Lower lobe of right lung (tissue), 2 donors: ENCODE data around the gene ZSWIM4. TPM values are rescaled to one million over a fixed set of nuclear protein-coding genes. Genes with fewer than 3 reads are reported as not detected.

ENCODE experiments used
- ATAC-seq, 2 donors: fragments of 200-7000 bp; cut with Tn5 transposase; one replicate each; pipeline ENCODE4 v1.9.1; 2020 to 2022; ENCODE audit warnings: mild to moderate bottlenecking in 2 of 2, moderate library complexity in 2 of 2
- DNase-seq: peaks from one replicate; pipeline ENCODE4 v3.0.0-alpha.2; 2020
- H3K27ac ChIP-seq: fragments of 200-600 bp; one replicate; pipeline ENCODE4 v1.8.0; 2022
- H3K27me3 ChIP-seq: fragments of 200-600 bp; one replicate; pipeline ENCODE4 v1.8.0; 2022; ENCODE audit warnings: low read depth
- H3K36me3 ChIP-seq: fragments of 200-600 bp; one replicate; pipeline ENCODE4 v1.8.0; 2022; ENCODE audit warnings: mild to moderate bottlenecking
- H3K4me1 ChIP-seq: fragments of 200-600 bp; one replicate; pipeline ENCODE4 v1.8.0; 2022
- H3K4me3 ChIP-seq: fragments of 200-600 bp; one replicate; pipeline ENCODE4 v1.8.0; 2022; ENCODE audit warnings: mild to moderate bottlenecking
- H3K9me3 ChIP-seq: fragments of 200-600 bp; one replicate; pipeline ENCODE4 v1.8.0; 2022
- CTCF ChIP-seq: fragments of 200-600 bp; IDR thresholded peaks from one replicate; pipeline ENCODE4 v1.8.0; 2022; ENCODE audit warnings: antibody characterized with exemption, mild to moderate bottlenecking
- intact Hi-C: fragments of 100-400 bp; cut with DNase I; formaldehyde crosslinking; loops from one replicate; pipeline ENCODE4 v1.11.0; 2022
- total RNA-seq: library from RNA; stranded (reverse); fragmentation: NEBNext Ultra II Directional; extraction: Animal tissue kit (Norgen Biotek cat#: 25700); gene quantifications from one replicate; pipeline ENCODE4 v1.2.1, GENCODE V29; 2021
- donor health status: DM: no; HTN: yes; CAD: no; lungs with severe emphysema.

ZSWIM4 gene
- total RNA-seq, 1 donor from 2014 or later: 7.4 TPM

GRCh38 chr19:13870873-13871272, 75.6 kb downstream of the ZSWIM4 start:
- H3K9me3 ChIP-seq: no peaks in the 10 kb centered on the region
- H3K4me3 ChIP-seq: no peak overlapping the region
- intact Hi-C loops: no loop called here
- DNase-seq: no peak
- H3K27me3 ChIP-seq: no peaks in the 10 kb centered on the region
- no peaks in the 10 kb centered on the region for H3K4me1 ChIP-seq
- no peak overlapping the region for H3K27ac ChIP-seq
- H3K36me3 ChIP-seq: no peaks in the 10 kb centered on the region
- TF ChIP-seq CTCF: no peak
- ATAC-seq: no peak

- H3K4me3 ChIP-seq: peak overlapping the region; percentile 48
Observed at GRCh38 chr19:13872339-13872694, 77.1 kb downstream of the ZSWIM4 start.

DNA sequence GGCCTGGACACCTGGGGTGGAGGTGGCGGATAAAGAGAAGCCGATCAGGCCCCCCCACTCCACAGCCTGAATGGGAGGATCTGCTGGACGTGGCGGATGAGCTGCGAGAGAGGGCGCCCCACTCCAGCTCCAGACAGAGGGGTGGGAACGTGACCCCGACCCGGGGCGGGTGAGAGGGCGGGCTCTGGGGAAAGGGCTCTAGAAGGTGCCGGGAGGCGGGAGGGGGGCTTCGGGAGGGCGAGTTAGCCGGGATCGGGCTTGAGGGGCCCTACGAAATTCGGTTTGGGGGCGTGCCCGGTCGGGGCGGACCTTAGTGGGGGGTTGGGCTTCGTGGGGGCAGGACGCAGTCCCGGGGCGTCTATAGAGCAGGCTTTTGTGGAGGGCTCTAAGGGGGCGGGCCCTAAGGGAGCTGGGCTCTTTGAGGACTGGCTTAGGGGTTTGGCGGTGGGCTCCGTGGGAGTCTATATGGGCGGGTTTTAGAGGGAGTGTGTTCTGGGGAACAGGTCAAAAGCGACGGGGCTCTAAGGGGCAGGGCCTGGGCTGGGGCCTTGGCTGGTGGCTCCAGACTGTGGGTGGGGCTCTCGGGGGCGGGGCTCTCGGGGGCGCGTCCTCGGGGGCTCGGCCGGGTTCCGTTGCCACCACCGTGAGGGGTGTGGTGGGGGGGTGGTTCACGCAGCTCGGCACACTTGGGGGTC, 77.6 kb downstream of the ZSWIM4 start:
- no peaks in the 10 kb centered on the region for H3K36me3 ChIP-seq
- H3K4me1 ChIP-seq: no peaks in the 10 kb centered on the region
- intact Hi-C loops: no loop called here
- no peaks in the 10 kb centered on the region for H3K9me3 ChIP-seq
- TF ChIP-seq CTCF: peak; percentile 17
- peak overlapping the region; percentile 48 for H3K4me3 ChIP-seq
- peak; percentile 64 to 72 for ATAC-seq
- no peak for DNase-seq
- H3K27ac ChIP-seq: no peak overlapping the region
- no peaks in the 10 kb centered on the region for H3K27me3 ChIP-seq

More at GRCh38 chr19:13872339-13872694, 77.1 kb downstream of the ZSWIM4 start:
- DNase-seq: no peak
- H3K27me3 ChIP-seq: no peaks in the 10 kb centered on the region
- H3K9me3 ChIP-seq: no peaks in the 10 kb centered on the region
- H3K36me3 ChIP-seq: no peaks in the 10 kb centered on the region
- no peak for TF ChIP-seq CTCF
- intact Hi-C loops: no loop called here
- no peak for ATAC-seq
- H3K4me1 ChIP-seq: no peaks in the 10 kb centered on the region
- H3K27ac ChIP-seq: no peak overlapping the region

- no peak for ATAC-seq
- H3K4me1 ChIP-seq: no peaks in the 10 kb centered on the region
- intact Hi-C loops: no loop called here
- H3K27ac ChIP-seq: no peak overlapping the region
- no peak for TF ChIP-seq CTCF
- H3K9me3 ChIP-seq: no peaks in the 10 kb centered on the region
- no peaks in the 10 kb centered on the region for H3K36me3 ChIP-seq
- H3K27me3 ChIP-seq: no peaks in the 10 kb centered on the region
- no peak overlapping the region for H3K4me3 ChIP-seq
- DNase-seq: no peak
Observed at GRCh38 chr19:13873834-13874515, 78.7 kb downstream of the ZSWIM4 start.

DNA sequence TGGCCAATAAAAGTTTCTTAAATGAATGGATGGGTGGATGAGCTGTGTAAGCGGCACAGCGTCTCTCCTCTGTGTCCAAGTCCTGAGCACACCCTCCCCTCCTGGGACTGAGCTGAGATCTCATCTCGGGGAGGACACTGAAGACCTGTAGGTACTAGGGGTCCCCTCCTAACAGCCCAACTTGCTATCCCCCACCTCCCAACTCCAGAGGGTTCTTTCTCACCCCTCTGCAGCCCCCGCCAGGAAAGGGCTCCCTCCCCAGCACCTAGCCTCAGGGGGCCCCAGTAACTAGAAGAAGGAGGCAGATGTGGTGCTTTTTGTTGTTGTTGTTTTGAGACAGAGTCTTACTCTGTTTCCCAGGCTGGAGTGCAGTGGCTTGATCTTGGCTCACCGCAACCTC, 80.6 kb downstream of the ZSWIM4 start:
- TF ChIP-seq CTCF: no peak
- H3K9me3 ChIP-seq: no peaks in the 10 kb centered on the region
- no peak overlapping the region for H3K4me3 ChIP-seq
- intact Hi-C loops: no loop called here
- H3K27me3 ChIP-seq: no peaks in the 10 kb centered on the region
- no peak overlapping the region for H3K27ac ChIP-seq
- ATAC-seq (no peak), DNase-seq (no peak)
- no peaks in the 10 kb centered on the region for H3K36me3 ChIP-seq
- H3K4me1 ChIP-seq: peaks cover 13% of the 10 kb centered on the region
